ENCODE measurements around the gene ODF2. TPM values are rescaled to one million over a fixed set of nuclear protein-coding genes. Genes with fewer than 3 reads are reported as not detected.

The ODF2 gene
- total and polyA plus RNA-seq, 3 donors from 2014 or later, result 189 to 634 (median 421) TPM

- WGBS, 2 donors, result 95% methylated on average over 12 of the region's 17 CpGs; no CpG with 5 or more reads in 1 of the 2 donors
- H3K27me3 ChIP-seq, result no peaks in the 10 kb centered on the region
- H3K4me3 ChIP-seq, result no peak overlapping the region
- intact Hi-C loops (cut with DNase I; ENCODE audit: low total_unique reads), result no loop called here
- no peak overlapping the region for H3K27ac ChIP-seq
- H3K36me3 ChIP-seq (ENCODE audit: low read depth, missing control alignments), result no peaks in the 10 kb centered on the region
- no peaks in the 10 kb centered on the region for H3K9me3 ChIP-seq
- no peak for DNase-seq
- no peak for TF ChIP-seq CTCF (IDR thresholded peaks at IDR 0.05)
- no peak for TF ChIP-seq POLR2A (IDR thresholded peaks at IDR 0.05)
- H3K4me1 ChIP-seq, result peaks cover 7% of the 10 kb centered on the region
These were observed 21.5 kb upstream of the ODF2 start for GRCh38 chr9:128434340-128434739.

- DNase-seq, result no peak
- TF ChIP-seq POLR2A (IDR thresholded peaks at IDR 0.05) (no peak), CTCF (IDR thresholded peaks at IDR 0.05) (no peak)
- Histone ChIP-seq H3K27ac (no peak overlapping the region), H3K4me1 (peaks cover 7% of the 10 kb centered on the region), H3K27me3 (no peaks in the 10 kb centered on the region), H3K36me3 (ENCODE audit: low read depth, missing control alignments) (no peaks in the 10 kb centered on the region), H3K9me3 (no peaks in the 10 kb centered on the region), H3K4me3 (no peak overlapping the region)
- 92% methylated on average over 14 to 18 of the region's 18 CpGs for WGBS, 2 donors
- intact Hi-C loops (cut with DNase I; ENCODE audit: low total_unique reads), result no loop called here
These were observed 20.2 kb upstream of the ODF2 start for GRCh38 chr9:128435611-128436010.

GRCh38 chr9:128438343-128439109 lies 17.3 kb upstream of the ODF2 start:
- intact Hi-C loops (cut with DNase I; ENCODE audit: low total_unique reads), result no loop called here
- 46 to 50% methylated on average over 2 to 12 of the region's 12 CpGs for WGBS, 2 donors
- no peaks in the 10 kb centered on the region for H3K9me3 ChIP-seq

GRCh38 chr9:128439273-128439672 lies 16.5 kb upstream of the ODF2 start:
- intact Hi-C loops (cut with DNase I; ENCODE audit: low total_unique reads), result no loop called here

More at GRCh38 chr9:128438343-128439109, 17.3 kb upstream of the ODF2 start:
- Histone ChIP-seq H3K27me3 (no peaks in the 10 kb centered on the region), H3K36me3 (ENCODE audit: low read depth, missing control alignments) (no peaks in the 10 kb centered on the region), H3K4me3 (no peak overlapping the region), H3K27ac (no peak overlapping the region), H3K4me1 (peaks cover 7% of the 10 kb centered on the region)
- TF ChIP-seq CTCF (IDR thresholded peaks at IDR 0.05) (peak; percentile 91 to 97 (median 94)), POLR2A (IDR thresholded peaks at IDR 0.05) (no peak)
- peak; percentile 89 for DNase-seq

More at GRCh38 chr9:128439273-128439672, 16.5 kb upstream of the ODF2 start:
- Histone ChIP-seq H3K9me3 (no peaks in the 10 kb centered on the region), H3K36me3 (ENCODE audit: low read depth, missing control alignments) (no peaks in the 10 kb centered on the region), H3K27me3 (no peaks in the 10 kb centered on the region), H3K27ac (no peak overlapping the region), H3K4me1 (peaks cover 7% of the 10 kb centered on the region), H3K4me3 (no peak overlapping the region)
- 71 to 74% methylated on average over 7 of the region's 7 CpGs for WGBS, 2 donors
- no peak for DNase-seq
- TF ChIP-seq POLR2A (IDR thresholded peaks at IDR 0.05) (no peak), CTCF (IDR thresholded peaks at IDR 0.05) (no peak)

All from testis (tissue), 3 donors.